Spinal cord (tissue), 10 donors: ENCODE results near the gene DOCK9. TPM values are rescaled to one million over a fixed set of nuclear protein-coding genes. Genes with fewer than 3 reads are reported as not detected.

ENCODE experiments used
- DNase-seq, 6 donors: peaks; one replicate each; pipeline versions ENCODE4 v3.0.0 to v3.0.0-alpha.2; 2013 to 2015; ENCODE audit warnings: low spot score in 6 of 6, low read depth in 4 of 6
- H3K27ac ChIP-seq: one replicate; pipeline ENCODE4 v1.5.1; 2013; ENCODE audit warnings: low read depth, low read length, control low read depth
- H3K27me3 ChIP-seq: one replicate; pipeline ENCODE4 v1.6.1; 2013; ENCODE audit warnings: low read length; ENCODE audit not compliant: control insufficient read depth, insufficient read depth
- H3K36me3 ChIP-seq: one replicate; pipeline ENCODE4 v1.6.1; 2013; ENCODE audit warnings: low read length; ENCODE audit not compliant: control insufficient read depth, insufficient read depth
- H3K4me1 ChIP-seq: one replicate; pipeline ENCODE4 v1.6.1; 2013; ENCODE audit warnings: low read length; ENCODE audit not compliant: control insufficient read depth, insufficient read depth
- H3K4me3 ChIP-seq: one replicate; pipeline ENCODE4 v1.5.1; 2013; ENCODE audit warnings: low read depth, low read length, control low read depth
- H3K9me3 ChIP-seq: one replicate; pipeline ENCODE4 v1.6.1; 2013; ENCODE audit warnings: low read length; ENCODE audit not compliant: control insufficient read depth, insufficient read depth
- WGBS: methylation state at CpG from one replicate; pipeline ENCODE4 v1.1.5; 2013; ENCODE audit warnings: missing lambda C conversion rate; ENCODE audit not compliant: insufficient coverage; 5-methylcytosine and 5-hydroxymethylcytosine counted together
- polyA plus RNA-seq, 2 donors: library from polyadenylated mRNA; unstranded; fragments of 120-200 nt; gene quantifications; one replicate each; pipeline ENCODE4 v1.2.1, GENCODE V29; 2013; ENCODE audit not compliant: insufficient read length in 2 of 2
- total RNA-seq, 2 donors: library from RNA; depleted of rRNA in 1 of 2; stranded (reverse); fragments of 120-200 nt in 1 of 2; fragments of >200 nt in 1 of 2; gene quantifications; one replicate each; pipeline versions ENCODE4 v1.2.3 to v1.2.4, GENCODE V29; 2013 to 2014
- donor health status: healthy.

The DOCK9 gene
- total and polyA plus RNA-seq, 4 donors: 74.4 to 117 (median 97.3) TPM

DNA sequence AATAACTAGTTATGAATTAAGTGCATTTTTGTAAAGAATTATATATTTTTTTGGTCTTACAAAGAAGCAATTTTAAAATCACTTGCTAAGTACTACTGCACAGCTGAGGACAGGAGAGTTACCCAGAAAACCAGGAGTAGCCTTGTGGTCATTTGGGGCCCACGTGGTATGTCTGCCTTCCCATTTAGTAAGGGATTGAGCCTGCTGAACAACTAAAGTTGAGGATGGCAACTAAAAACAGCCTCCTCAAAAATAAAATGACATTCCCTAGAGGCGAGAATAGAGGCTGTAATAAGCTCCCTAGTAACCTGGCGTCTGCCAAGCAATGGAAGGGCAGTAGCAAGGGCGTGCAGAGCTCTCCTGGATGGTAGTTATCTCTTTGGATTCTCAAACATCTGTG, 36.3 kb downstream of the DOCK9 start:
- H3K9me3 ChIP-seq: no peaks in the 10 kb centered on the region
- no peak for DNase-seq
- no peaks in the 10 kb centered on the region for H3K27me3 ChIP-seq
- H3K4me1 ChIP-seq: peaks cover 3% of the 10 kb centered on the region
- no peak overlapping the region for H3K4me3 ChIP-seq
- 94% methylated on average over 2 of the region's 4 CpGs for whole genome bisulfite sequencing
- no peak overlapping the region for H3K27ac ChIP-seq
- H3K36me3 ChIP-seq: no peaks in the 10 kb centered on the region

DNA sequence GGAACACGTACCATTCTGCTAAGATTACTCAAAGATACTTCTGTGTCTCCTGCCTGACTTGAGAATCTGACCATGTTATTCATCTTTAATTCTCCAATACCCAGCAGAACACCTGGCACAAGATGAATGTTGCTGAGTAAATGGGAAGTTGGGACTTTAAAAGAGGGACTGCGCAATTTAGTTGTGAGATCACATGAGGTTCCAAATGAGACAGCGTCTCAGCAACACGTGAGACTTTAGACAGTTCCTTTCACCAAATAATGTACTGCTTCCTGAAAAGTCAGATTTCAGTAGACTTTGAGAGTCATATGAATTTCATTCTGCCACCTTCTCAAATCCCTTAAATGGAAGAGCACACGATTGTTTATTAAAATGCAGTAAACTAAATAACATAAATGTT, 36.7 kb downstream of the DOCK9 start:
- no peaks in the 10 kb centered on the region for H3K27me3 ChIP-seq
- H3K4me1 ChIP-seq: peaks cover 3% of the 10 kb centered on the region
- H3K9me3 ChIP-seq: no peaks in the 10 kb centered on the region
- no peak for DNase-seq
- no peak overlapping the region for H3K27ac ChIP-seq
- H3K36me3 ChIP-seq: no peaks in the 10 kb centered on the region
- 100% methylated on average over 1 of the region's 5 CpGs for WGBS
- H3K4me3 ChIP-seq: no peak overlapping the region

DNA sequence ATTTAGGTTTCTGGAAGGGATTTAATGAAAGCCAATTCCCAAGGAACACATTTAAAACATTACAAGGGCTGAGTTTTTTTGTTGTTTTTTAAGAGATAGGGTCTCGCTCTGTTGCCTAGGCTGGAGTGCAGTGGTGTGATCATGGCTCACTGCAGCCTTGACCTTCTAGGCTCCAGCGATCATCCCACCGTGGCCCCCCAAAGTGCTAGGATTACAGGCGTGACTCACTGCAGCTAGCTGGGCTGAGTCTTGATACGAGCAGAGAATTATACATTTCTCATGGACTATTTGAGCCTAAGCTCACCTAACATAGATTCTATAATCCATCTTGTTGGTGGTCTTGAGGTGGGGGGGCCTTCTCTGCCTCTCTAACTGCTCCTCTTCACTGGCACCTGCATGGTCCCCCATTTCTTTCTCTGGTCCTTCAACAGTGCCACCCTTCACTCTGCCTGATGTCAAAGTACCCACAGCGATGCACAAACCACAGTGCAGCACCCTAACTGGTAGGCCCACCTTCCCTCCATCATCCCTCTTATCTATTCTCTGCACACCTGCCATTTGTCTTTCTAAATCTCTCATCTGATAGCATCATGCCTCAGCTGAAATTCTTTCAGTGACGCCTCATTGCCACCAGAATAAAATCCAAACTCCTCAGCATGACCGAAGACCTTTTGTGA, 37.4 kb downstream of the DOCK9 start:
- Histone ChIP-seq H3K27ac (peak overlapping the region; percentile 11), H3K36me3 (no peaks in the 10 kb centered on the region), H3K27me3 (no peaks in the 10 kb centered on the region), H3K4me1 (peaks cover 3% of the 10 kb centered on the region), H3K4me3 (no peak overlapping the region), H3K9me3 (no peaks in the 10 kb centered on the region)
- WGBS: 93% methylated on average over 6 of the region's 8 CpGs
- no peak for DNase-seq

DNA sequence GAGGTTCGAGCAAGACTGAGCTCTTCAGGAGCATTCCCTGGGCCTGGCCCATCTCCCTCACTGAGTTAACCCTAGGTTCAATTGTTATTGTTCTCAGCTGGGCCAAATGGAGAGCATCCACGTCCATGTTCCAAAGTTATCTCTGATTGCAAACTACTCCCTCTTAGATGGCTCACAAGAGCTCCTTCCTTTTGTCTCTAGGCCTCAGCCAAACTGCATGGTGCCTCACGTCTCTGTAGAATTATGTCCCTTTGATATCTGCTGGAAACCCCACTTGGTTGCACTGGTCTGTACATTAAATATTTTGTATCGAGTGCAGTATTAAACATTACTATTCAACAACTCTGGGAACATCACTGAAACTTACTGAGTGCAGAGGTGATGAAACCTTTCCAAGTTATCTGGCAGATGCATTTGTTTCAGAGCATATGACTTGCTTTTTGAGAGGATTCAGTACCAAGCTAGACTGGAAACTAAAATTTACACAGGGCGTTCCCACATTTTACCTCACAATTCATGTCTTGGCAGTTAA, 38.1 kb downstream of the DOCK9 start:
- no peak overlapping the region for H3K4me3 ChIP-seq
- no peaks in the 10 kb centered on the region for H3K9me3 ChIP-seq
- peak in 1 of 6 donors; percentile 35 for DNase-seq
- WGBS: 61% methylated on average over 2 of the region's 5 CpGs
- H3K27ac ChIP-seq: peak overlapping the region; percentile 36
- no peaks in the 10 kb centered on the region for H3K36me3 ChIP-seq
- no peaks in the 10 kb centered on the region for H3K27me3 ChIP-seq
- H3K4me1 ChIP-seq: peaks cover 3% of the 10 kb centered on the region

DNA sequence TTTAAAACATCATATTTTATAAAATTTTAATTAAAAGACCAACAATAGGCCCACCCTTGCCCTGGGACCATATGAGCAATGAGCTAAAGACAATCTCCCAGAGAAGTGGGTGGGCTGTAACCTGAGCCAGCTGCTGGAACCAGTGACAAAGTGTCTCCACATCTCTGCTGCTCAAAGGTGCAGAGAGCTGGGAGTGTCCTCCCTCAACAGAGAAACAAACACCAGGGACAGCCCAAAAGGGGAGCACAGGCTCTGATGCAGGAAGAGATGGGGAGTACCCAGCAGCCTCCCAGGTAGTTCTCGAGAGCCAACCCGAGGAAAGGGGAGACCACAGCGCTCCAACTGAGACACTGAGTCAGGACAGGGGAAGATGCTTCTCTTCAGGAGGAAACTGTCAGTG, 39.1 kb downstream of the DOCK9 start:
- no peak for DNase-seq
- H3K4me1 ChIP-seq: peaks cover 3% of the 10 kb centered on the region

DNA sequence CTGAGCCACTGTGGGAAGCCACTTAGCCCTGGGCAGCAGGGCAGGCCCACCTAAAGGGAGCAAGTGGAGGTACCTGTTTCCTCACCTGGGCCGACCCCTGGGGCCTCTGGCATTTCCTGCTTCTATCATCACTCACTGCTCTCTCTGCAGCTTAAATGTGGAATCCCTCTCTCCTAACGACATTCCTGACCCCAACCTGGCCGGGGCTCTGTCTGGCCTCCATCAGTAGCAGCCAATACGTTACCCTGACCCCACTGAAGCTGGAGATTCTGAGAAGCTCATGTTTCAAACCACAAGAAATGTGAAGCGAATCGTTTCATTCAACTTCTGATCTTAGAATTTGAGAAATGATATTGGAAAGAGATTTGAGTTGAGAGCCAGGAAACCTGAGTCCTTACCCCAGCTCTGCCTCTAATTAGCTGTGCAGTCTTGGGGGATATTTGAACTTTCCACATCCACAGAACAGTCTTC, 39.9 kb downstream of the DOCK9 start:
- Histone ChIP-seq H3K4me1 (peaks cover 3% of the 10 kb centered on the region), H3K27me3 (no peaks in the 10 kb centered on the region), H3K9me3 (peaks cover 6% of the 10 kb centered on the region), H3K4me3 (no peak overlapping the region), H3K36me3 (no peaks in the 10 kb centered on the region), H3K27ac (peak overlapping the region; percentile 29)
- 45% methylated on average over 6 of the region's 6 CpGs for WGBS
- DNase-seq: no peak

More for the DNA sequence above, 39.1 kb downstream of the DOCK9 start:
- no peak overlapping the region for H3K27ac ChIP-seq
- peaks cover 6% of the 10 kb centered on the region for H3K9me3 ChIP-seq
- no peak overlapping the region for H3K4me3 ChIP-seq
- H3K27me3 ChIP-seq: no peaks in the 10 kb centered on the region
- H3K36me3 ChIP-seq: no peaks in the 10 kb centered on the region
- 77% methylated on average over 3 of the region's 3 CpGs for WGBS

DNA sequence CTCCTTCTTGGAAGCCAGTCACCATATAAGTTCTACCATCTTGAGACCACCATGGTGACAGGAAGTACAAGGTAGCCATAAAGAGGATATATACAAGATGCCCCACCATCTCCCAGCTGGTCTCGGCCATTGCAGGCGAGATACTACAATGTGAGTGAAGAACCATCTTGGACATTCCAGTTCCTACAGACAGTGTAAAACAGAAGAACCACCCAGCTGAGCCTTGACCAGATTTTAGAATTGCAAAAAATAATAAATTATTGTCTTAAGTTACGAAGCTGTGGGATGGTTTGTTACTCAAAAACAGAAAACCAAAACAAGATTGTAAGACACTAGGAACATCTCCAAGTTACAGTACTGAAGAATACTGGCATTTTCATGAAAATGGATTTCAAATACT, 43.6 kb downstream of the DOCK9 start:
- no peaks in the 10 kb centered on the region for H3K36me3 ChIP-seq
- WGBS: no CpG with 5 or more reads among the region's 3 CpGs
- no peak overlapping the region for H3K4me3 ChIP-seq
- peaks cover 6% of the 10 kb centered on the region for H3K9me3 ChIP-seq
- H3K4me1 ChIP-seq: peaks cover 10% of the 10 kb centered on the region
- no peak overlapping the region for H3K27ac ChIP-seq
- H3K27me3 ChIP-seq: no peaks in the 10 kb centered on the region
- no peak for DNase-seq

DNA sequence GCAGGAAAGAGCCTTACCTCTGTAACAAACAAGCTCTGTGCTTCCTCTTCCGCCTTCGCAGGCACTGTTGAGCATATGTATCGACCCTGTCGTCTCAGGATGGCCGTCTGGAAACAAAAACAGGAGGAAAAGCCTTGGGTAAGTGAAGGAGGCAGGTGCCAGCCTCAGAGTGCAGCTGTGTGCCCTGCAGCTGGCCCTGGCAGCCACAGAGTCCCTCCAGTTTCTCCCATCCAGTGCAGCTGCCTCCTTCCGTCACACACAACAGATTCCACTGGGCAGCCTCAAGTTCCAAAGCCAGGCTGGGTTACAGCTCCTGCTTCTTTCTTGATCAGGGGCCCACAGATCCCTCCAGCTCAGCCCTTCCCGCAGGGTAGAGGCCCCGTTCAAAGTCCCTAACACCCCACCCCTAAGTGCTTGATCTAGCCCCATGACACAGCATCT, 47.7 kb downstream of the DOCK9 start:
- Histone ChIP-seq H3K9me3 (peaks cover 6% of the 10 kb centered on the region), H3K27me3 (no peaks in the 10 kb centered on the region), H3K36me3 (no peaks in the 10 kb centered on the region), H3K27ac (peak overlapping the region; percentile 47), H3K4me3 (no peak overlapping the region), H3K4me1 (peaks cover 7% of the 10 kb centered on the region)
- peak in 5 of 6 donors; percentile 15 to 66 (median 23) for DNase-seq
- WGBS: 45% methylated on average over 8 of the region's 8 CpGs

DNA sequence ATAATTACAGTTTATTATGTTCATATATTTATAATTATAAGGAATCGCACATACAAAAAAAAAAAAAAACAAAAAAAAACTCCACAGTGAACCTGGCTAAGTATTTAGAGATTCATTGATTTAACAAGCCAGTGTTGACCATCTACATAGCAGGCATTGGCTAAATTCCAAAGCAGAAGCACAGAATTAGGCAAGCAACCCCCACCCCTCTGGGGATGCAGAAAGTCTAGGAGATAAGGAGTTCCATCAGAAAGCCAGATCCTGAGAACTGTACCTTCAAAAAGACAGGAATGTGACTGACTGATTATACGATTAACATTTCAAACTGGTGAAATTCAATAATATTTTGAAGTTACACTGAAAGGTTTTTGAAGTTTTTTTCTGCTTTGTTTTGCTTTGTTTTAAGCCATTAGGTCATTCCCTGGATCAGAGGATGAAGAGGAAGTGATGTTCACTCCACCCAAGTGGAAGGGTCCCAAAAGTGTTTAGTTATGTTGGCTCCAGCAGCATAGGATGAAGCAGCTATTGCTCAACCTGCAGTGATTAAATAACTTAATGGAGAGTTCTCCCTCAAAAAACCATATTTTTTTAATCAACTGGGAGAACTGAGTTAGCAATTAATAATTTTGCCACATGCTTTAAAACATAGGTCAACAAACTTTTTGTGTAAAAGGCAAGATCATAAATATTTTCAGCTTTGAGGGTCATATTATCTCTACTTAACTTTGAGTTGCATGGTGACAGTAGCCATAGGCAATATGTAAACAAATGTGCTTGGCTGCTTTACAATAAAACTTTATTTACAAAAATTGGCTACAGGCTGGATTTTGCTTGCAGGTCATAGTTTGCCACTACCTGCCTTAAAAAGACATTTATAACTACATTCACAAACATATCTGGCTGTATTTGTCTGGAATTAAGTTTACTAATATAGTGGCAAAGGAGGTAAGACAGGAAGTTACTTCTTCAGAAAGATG, 49.6 kb downstream of the DOCK9 start:
- Histone ChIP-seq H3K4me1 (peaks cover 7% of the 10 kb centered on the region), H3K27ac (peak overlapping the region; percentile 47), H3K4me3 (no peak overlapping the region), H3K27me3 (no peaks in the 10 kb centered on the region), H3K9me3 (no peaks in the 10 kb centered on the region), H3K36me3 (no peaks in the 10 kb centered on the region)
- peak in 1 of 6 donors; percentile 48 for DNase-seq
- WGBS: 86% methylated on average over 1 of the region's 2 CpGs
